D341Med (cell line): ENCODE measurements around the gene CGNL1.

Source experiments
- DNase-seq: peaks from one replicate; pipeline ENCODE4 v3.0.0; 2012; ENCODE audit warnings: low spot score

The CGNL1 gene

GRCh38 chr15:57575363-57575762 is 199.1 kb downstream of the CGNL1 start:
- DNase-seq: no peak

GRCh38 chr15:57578288-57578900 is 202.1 kb downstream of the CGNL1 start:
- DNase-seq: no peak

GRCh38 chr15:57580428-57580827 is 204.1 kb downstream of the CGNL1 start:
- no peak for DNase-seq

- no peak for DNase-seq
Measured at GRCh38 chr15:57580866-57581265, 204.6 kb downstream of the CGNL1 start.

GRCh38 chr15:57582090-57582489 is 205.8 kb downstream of the CGNL1 start:
- DNase-seq: no peak

GRCh38 chr15:57583282-57583681 is 207.0 kb downstream of the CGNL1 start:
- no peak for DNase-seq

GRCh38 chr15:57583720-57584119 is 207.4 kb downstream of the CGNL1 start:
- DNase-seq: no peak

- DNase-seq: no peak
Measured at GRCh38 chr15:57586661-57587424, 210.5 kb downstream of the CGNL1 start.

- DNase-seq: no peak
Measured at GRCh38 chr15:57589281-57589680, 213.0 kb downstream of the CGNL1 start.

- DNase-seq: no peak
Measured at GRCh38 chr15:57589754-57590153, 213.4 kb downstream of the CGNL1 start.

GRCh38 chr15:57591237-57591821 is 215.0 kb downstream of the CGNL1 start:
- DNase-seq: no peak

- DNase-seq: peak; percentile 75
Measured at GRCh38 chr15:57591822-57592367, 215.6 kb downstream of the CGNL1 start, which contains the start of gene MYZAP. Gene MYZAP, plus strand, starts transcription at chr15:57591904. Its CDS starts 131 bp downstream, at chr15:57592035.

GRCh38 chr15:57592426-57592825 is 216.1 kb downstream of the CGNL1 start:
- DNase-seq: no peak

- DNase-seq: no peak
Measured at GRCh38 chr15:57592836-57593420, 216.6 kb downstream of the CGNL1 start.

- no peak for DNase-seq
Measured at GRCh38 chr15:57594479-57594878, 218.2 kb downstream of the CGNL1 start.

GRCh38 chr15:57595011-57595866 is 218.9 kb downstream of the CGNL1 start:
- DNase-seq: no peak

- no peak for DNase-seq
Measured at GRCh38 chr15:57596301-57596855, 220.1 kb downstream of the CGNL1 start.

- DNase-seq: no peak
Measured at GRCh38 chr15:57596978-57597377, 220.7 kb downstream of the CGNL1 start.

GRCh38 chr15:57597431-57597830 is 221.1 kb downstream of the CGNL1 start:
- DNase-seq: no peak

- DNase-seq: no peak
Measured at GRCh38 chr15:57598346-57598745, 222.0 kb downstream of the CGNL1 start.

GRCh38 chr15:57599296-57599810 is 223.0 kb downstream of the CGNL1 start:
- DNase-seq: no peak
